Measurements from ENCODE around the gene TDRD7.

Gene TDRD7

GRCh38 chr9:97525451-97525850, 113.6 kb downstream of the TDRD7 start:
- no peak for DNase-seq (ENCODE audit: low read depth, low spot score)

GRCh38 chr9:97526895-97527575, 115.1 kb downstream of the TDRD7 start:
- no peak for DNase-seq (ENCODE audit: low read depth, low spot score)

GRCh38 chr9:97527626-97528528, 116.0 kb downstream of the TDRD7 start:
- DNase-seq (ENCODE audit: low read depth, low spot score), result no peak

- no peak for DNase-seq (ENCODE audit: low read depth, low spot score)
Measured at GRCh38 chr9:97528529-97529230, 116.8 kb downstream of the TDRD7 start.

- no peak for DNase-seq (ENCODE audit: low read depth, low spot score)
Measured at GRCh38 chr9:97529363-97530076, 117.6 kb downstream of the TDRD7 start.

- DNase-seq (ENCODE audit: low read depth, low spot score), result no peak
Measured at GRCh38 chr9:97531888-97532376, 120.0 kb downstream of the TDRD7 start.

GRCh38 chr9:97534185-97534584, 122.3 kb downstream of the TDRD7 start:
- DNase-seq (ENCODE audit: low read depth, low spot score), result no peak

- no peak for DNase-seq (ENCODE audit: low read depth, low spot score)
Measured at GRCh38 chr9:97534961-97535594, 123.2 kb downstream of the TDRD7 start.

- no peak for DNase-seq (ENCODE audit: low read depth, low spot score)
Measured at GRCh38 chr9:97535771-97536170, 123.9 kb downstream of the TDRD7 start.

- no peak for DNase-seq (ENCODE audit: low read depth, low spot score)
Measured at GRCh38 chr9:97536480-97536879, 124.6 kb downstream of the TDRD7 start.

GRCh38 chr9:97543561-97543960, 131.7 kb downstream of the TDRD7 start:
- no peak for DNase-seq (ENCODE audit: low read depth, low spot score)

GRCh38 chr9:97545486-97545885, 133.6 kb downstream of the TDRD7 start:
- no peak for DNase-seq (ENCODE audit: low read depth, low spot score)

All from activated naive CD8-positive, alpha-beta T cell treated with anti-CD3 and anti-CD28 coated beads, Interleukin-2, amount 50 U/mL, for 16 hours (primary cell).